Measurements from ENCODE around the gene GUCY2F.

DNA sequence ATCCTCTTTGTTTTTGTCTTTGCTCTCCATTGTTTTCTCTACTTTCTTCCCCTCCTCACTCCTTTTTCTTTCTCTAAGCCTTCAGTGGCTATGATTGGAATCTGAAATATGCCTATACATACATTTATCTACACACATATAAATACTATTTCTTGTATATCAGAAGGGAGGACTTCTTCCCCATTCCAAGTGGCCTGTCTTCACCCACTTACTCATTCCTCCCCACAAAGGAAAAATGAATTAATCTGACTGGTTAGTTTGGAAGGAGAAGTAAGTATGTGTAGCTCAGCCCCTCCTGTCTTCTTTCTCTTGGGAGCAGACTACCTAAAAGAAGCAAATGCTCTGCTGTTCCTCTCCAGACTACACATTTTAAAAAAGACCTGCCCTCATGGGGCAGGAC lies 17.7 kb downstream of the GUCY2F start:
- TF ChIP-seq, protein P1, sequence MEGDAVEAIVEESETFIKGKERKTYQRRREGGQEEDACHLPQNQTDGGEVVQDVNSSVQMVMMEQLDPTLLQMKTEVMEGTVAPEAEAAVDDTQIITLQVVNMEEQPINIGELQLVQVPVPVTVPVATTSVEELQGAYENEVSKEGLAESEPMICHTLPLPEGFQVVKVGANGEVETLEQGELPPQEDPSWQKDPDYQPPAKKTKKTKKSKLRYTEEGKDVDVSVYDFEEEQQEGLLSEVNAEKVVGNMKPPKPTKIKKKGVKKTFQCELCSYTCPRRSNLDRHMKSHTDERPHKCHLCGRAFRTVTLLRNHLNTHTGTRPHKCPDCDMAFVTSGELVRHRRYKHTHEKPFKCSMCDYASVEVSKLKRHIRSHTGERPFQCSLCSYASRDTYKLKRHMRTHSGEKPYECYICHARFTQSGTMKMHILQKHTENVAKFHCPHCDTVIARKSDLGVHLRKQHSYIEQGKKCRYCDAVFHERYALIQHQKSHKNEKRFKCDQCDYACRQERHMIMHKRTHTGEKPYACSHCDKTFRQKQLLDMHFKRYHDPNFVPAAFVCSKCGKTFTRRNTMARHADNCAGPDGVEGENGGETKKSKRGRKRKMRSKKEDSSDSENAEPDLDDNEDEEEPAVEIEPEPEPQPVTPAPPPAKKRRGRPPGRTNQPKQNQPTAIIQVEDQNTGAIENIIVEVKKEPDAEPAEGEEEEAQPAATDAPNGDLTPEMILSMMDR (IDR thresholded peaks at IDR 0.05), result no peak
- no peak for TF ChIP-seq EZH2phosphoT487 (IDR thresholded peaks at IDR 0.05)

Data from neural progenitor cell (in vitro differentiated cells).